GM12865 (cell line): Measurements from ENCODE around the gene IGFL4.

ENCODE experiments used
- DNase-seq: peaks from one replicate; pipeline ENCODE4 v3.0.0; 2010; ENCODE audit warnings: low read depth
- H3K4me3 ChIP-seq: 2 replicates; pipeline ENCODE4 v1.5.1; 2011; ENCODE audit warnings: mild to moderate bottlenecking, low read depth, low read length, control low read depth
- CTCF ChIP-seq: IDR thresholded peaks from 2 replicates; pipeline ENCODE4 v1.5.1; 2011; ENCODE audit warnings: low read length, control low read depth, low read depth, inconsistent platforms; ENCODE audit not compliant: insufficient read depth; ENCODE audit errors: missing control alignments

Gene IGFL4

GRCh38 chr19:46009530-46010510 lies 31.0 kb downstream of the IGFL4 start:
- DNase-seq, result peak; percentile 70
- H3K4me3 ChIP-seq, result no peak overlapping the region
- TF ChIP-seq CTCF, result peak; percentile 77

GRCh38 chr19:46006411-46006810 lies 34.4 kb downstream of the IGFL4 start:
- TF ChIP-seq CTCF, result no peak
- H3K4me3 ChIP-seq, result no peak overlapping the region
- DNase-seq, result no peak

GRCh38 chr19:46002678-46003275 lies 38.0 kb downstream of the IGFL4 start:
- TF ChIP-seq CTCF, result no peak
- H3K4me3 ChIP-seq, result no peak overlapping the region
- no peak for DNase-seq

- TF ChIP-seq CTCF, result no peak
- no peak overlapping the region; the same call in 1 of the 2 replicates for H3K4me3 ChIP-seq
- peak; percentile 65 for DNase-seq
These were observed 40.1 kb downstream of the IGFL4 start for GRCh38 chr19:46000491-46001246.

GRCh38 chr19:45999653-46000121 lies 41.1 kb downstream of the IGFL4 start:
- no peak for TF ChIP-seq CTCF
- H3K4me3 ChIP-seq, result no peak overlapping the region
- DNase-seq, result no peak

- no peak for DNase-seq
- no peak overlapping the region for H3K4me3 ChIP-seq
- no peak for TF ChIP-seq CTCF
These were observed 42.0 kb downstream of the IGFL4 start for GRCh38 chr19:45998834-45999233.
